Measurements from ENCODE around the gene VWC2L. TPM values are rescaled to one million over a fixed set of nuclear protein-coding genes. Genes with fewer than 3 reads are reported as not detected.
A peak's percentile ranks its signal among the peaks of the same experiment; 100 is the strongest.

VWC2L gene
- total RNA-seq: not detected
- not detected for polyA plus RNA-seq
- total RNA-seq: not detected

DNA sequence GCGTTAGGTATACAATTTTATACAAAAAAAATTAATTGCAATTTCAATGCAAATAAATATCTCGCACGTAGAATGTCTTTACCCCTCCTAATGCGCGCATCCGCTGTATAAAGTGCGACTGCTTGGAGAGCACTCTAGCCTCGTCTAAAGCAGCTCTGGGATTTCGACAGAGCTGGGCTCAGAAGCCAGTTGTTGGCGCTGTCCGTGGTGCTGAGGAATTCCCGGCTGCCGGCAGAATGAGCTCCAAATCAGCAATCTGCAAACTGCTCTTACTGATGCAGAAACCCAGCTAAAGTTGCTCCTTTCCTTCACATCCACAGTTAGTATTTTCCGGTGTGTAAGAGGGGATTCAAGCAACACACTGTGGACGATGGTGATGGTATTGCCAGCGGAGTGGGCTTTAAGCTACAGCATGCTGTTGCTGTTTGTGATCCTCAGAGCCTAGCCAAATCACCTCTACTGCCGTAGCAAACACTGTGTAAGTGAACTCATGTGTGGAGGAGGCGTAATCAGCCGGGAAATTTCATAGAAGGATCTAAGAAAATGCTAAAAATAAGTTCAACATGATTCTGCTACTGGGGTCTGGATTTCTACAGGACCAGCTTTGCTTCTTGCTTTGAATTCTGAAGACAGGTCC, at the start of gene VWC2L:
TSS of gene VWC2L (plus strand) at position 137 of the 637 bp plus-strand sequence. CDS start 3,140 bp downstream, outside the sequence.
- no peaks in the 10 kb centered on the region for H3K27me3 Mint-ChIP-seq

DNA sequence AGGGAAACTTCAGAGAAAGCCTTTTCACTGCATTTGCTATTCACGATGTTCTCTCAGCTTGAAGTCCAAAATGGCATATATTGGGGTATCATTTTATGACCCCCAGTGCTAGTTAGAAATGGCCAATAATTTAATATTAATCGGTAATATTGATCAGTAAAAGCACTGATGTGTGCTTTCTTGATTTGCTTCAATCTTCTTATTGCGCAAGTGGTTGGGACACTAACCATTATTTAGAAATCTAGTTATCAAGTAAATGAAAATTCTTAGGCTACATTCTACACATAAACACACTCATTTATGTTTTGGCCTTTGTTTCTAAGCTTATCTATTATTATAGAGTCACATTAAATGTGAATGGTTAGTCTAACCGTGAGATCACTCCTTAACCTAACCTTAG, 49.7 kb upstream of the VWC2L start:
- Histone ChIP-seq H3K9me3 (ENCODE audit: control insufficient read depth in 2 of 3, low read length in 3 of 3) (no peaks in the 10 kb centered on the region), H3K27me3 (ENCODE audit: control insufficient read depth in 2 of 2, insufficient read depth in 2 of 2, low read length in 2 of 2) (no peaks in the 10 kb centered on the region), H3K27ac (ENCODE audit: low read depth, low read length) (no peak overlapping the region), H3K4me3 (ENCODE audit: low read length) (no peak overlapping the region), H3K36me3 (ENCODE audit: control insufficient read depth in 2 of 3, insufficient read depth in 3 of 3, low read length in 3 of 3) (no peaks in the 10 kb centered on the region), H3K4me1 (ENCODE audit: control insufficient read depth in 2 of 2, insufficient read depth in 2 of 2, low read length in 2 of 2) (no peaks in the 10 kb centered on the region)
- no peaks in the 10 kb centered on the region for H3K4me1 Mint-ChIP-seq
- DNase-seq (no peak), ATAC-seq (no peak)
- no peaks in the 10 kb centered on the region for H3K36me3 Mint-ChIP-seq
- CTCF ChIA-PET: no interaction called here
- H3K27ac Mint-ChIP-seq: no peak overlapping the region
- POLR2A ChIA-PET: no interaction called here
- H3K4me3 Mint-ChIP-seq: no peak overlapping the region
- H3K27me3 Mint-ChIP-seq: peaks cover 0 to 6% (median 0%) of the 10 kb centered on the region in 5 donors
- H3K9me3 Mint-ChIP-seq: peaks cover 0 to 18% (median 9%) of the 10 kb centered on the region in 11 donors
- intact Hi-C loops (cut with micrococcal nuclease): no loop called here

More for the DNA sequence above, at the start of gene VWC2L:
- H3K4me1 ChIP-seq (ENCODE audit: control insufficient read depth in 2 of 2, insufficient read depth in 2 of 2, low read length in 2 of 2): no peaks in the 10 kb centered on the region
- intact Hi-C loops (cut with micrococcal nuclease): no loop called here
- H3K9me3 ChIP-seq (ENCODE audit: control insufficient read depth in 2 of 3, low read length in 3 of 3): no peaks in the 10 kb centered on the region
- DNase-seq (peak in 3 of 9 donors; percentile 4 to 30 (median 9)), ATAC-seq (no peak)
- no peak within 1 kb of the TSS for H3K4me3 Mint-ChIP-seq
- H3K4me1 Mint-ChIP-seq: no peaks in the 10 kb centered on the region
- H3K27ac ChIP-seq (ENCODE audit: low read depth, low read length): no peak within 1 kb of the TSS
- CTCF ChIA-PET: no interaction called here
- H3K4me3 ChIP-seq (ENCODE audit: low read length): no peak within 1 kb of the TSS
- H3K27me3 ChIP-seq (ENCODE audit: control insufficient read depth in 2 of 2, insufficient read depth in 2 of 2, low read length in 2 of 2): no peaks in the 10 kb centered on the region
- no peaks in the 10 kb centered on the region for H3K36me3 ChIP-seq (ENCODE audit: control insufficient read depth in 2 of 3, insufficient read depth in 3 of 3, low read length in 3 of 3)
- POLR2A ChIA-PET: no interaction called here
- peaks cover 0 to 8% (median 0%) of the 10 kb centered on the region in 11 donors for H3K9me3 Mint-ChIP-seq
- no peak within 1 kb of the TSS for H3K27ac Mint-ChIP-seq
- H3K36me3 Mint-ChIP-seq: no peaks in the 10 kb centered on the region

DNA sequence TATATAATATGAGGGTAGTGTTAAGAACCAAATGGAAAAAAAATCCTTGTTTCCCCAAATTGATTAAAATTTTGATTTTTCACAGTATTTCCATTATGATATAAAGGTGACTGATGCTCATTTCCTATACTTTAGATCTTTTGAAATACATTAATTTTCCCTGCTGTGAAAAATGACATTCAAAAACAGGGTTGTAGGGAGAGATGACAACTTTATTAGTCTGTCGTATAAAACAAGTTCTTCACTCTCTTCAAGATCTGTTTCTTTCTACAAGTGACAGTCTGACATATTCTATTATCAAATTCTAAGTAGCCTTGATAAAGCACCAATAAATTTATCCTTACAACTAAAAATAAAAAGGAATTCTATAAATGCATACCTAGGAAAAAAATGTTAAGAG, 45.3 kb upstream of the VWC2L start:
- H3K9me3 Mint-ChIP-seq: peaks cover 0 to 5% (median 0%) of the 10 kb centered on the region in 11 donors
- CTCF ChIA-PET: no interaction called here
- peaks cover 0 to 6% (median 0%) of the 10 kb centered on the region in 5 donors for H3K27me3 Mint-ChIP-seq
- H3K36me3 ChIP-seq (ENCODE audit: control insufficient read depth in 2 of 3, insufficient read depth in 3 of 3, low read length in 3 of 3): no peaks in the 10 kb centered on the region
- H3K36me3 Mint-ChIP-seq: no peaks in the 10 kb centered on the region
- no peak overlapping the region for H3K27ac Mint-ChIP-seq
- DNase-seq (no peak), ATAC-seq (no peak)
- intact Hi-C loops (cut with micrococcal nuclease): no loop called here
- H3K4me1 ChIP-seq (ENCODE audit: control insufficient read depth in 2 of 2, insufficient read depth in 2 of 2, low read length in 2 of 2): no peaks in the 10 kb centered on the region
- no peak overlapping the region for H3K4me3 ChIP-seq (ENCODE audit: low read length)
- no peaks in the 10 kb centered on the region for H3K27me3 ChIP-seq (ENCODE audit: control insufficient read depth in 2 of 2, insufficient read depth in 2 of 2, low read length in 2 of 2)
- no peak overlapping the region for H3K27ac ChIP-seq (ENCODE audit: low read depth, low read length)
- no peaks in the 10 kb centered on the region for H3K4me1 Mint-ChIP-seq
- POLR2A ChIA-PET: no interaction called here
- H3K9me3 ChIP-seq (ENCODE audit: control insufficient read depth in 2 of 3, low read length in 3 of 3): no peaks in the 10 kb centered on the region
- no peak overlapping the region for H3K4me3 Mint-ChIP-seq

DNA sequence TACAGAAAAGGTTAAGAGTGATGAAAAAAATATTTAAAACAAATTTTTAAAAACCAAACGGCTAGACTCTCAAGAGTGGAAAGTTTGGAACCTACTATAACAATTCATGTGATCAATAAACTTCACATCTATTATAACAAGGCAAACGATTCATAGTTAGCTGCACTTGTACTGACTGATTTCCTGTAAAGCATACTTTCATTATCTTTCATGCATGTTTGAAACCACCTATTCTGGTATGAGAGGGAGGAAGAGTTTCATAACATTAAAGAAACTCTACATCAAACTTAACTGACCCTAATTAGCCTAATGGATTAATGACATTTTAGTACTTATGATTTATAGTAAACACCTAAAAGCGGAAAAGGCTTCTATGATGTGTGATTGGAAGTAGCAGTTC, 43.7 kb upstream of the VWC2L start:
- POLR2A ChIA-PET: no interaction called here
- no peaks in the 10 kb centered on the region for H3K9me3 Mint-ChIP-seq

GRCh38 chr2:214376618-214377285, 34.1 kb upstream of the VWC2L start:
- H3K36me3 Mint-ChIP-seq: no peaks in the 10 kb centered on the region
- no peaks in the 10 kb centered on the region for H3K4me1 Mint-ChIP-seq
- H3K4me1 ChIP-seq (ENCODE audit: control insufficient read depth in 2 of 2, insufficient read depth in 2 of 2, low read length in 2 of 2): no peaks in the 10 kb centered on the region
- ATAC-seq (no peak), DNase-seq (no peak)
- intact Hi-C loops (cut with micrococcal nuclease): no loop called here
- no peaks in the 10 kb centered on the region for H3K9me3 ChIP-seq (ENCODE audit: control insufficient read depth in 2 of 3, low read length in 3 of 3)
- no peak overlapping the region for H3K4me3 Mint-ChIP-seq
- no peak overlapping the region for H3K27ac Mint-ChIP-seq
- POLR2A ChIA-PET: no interaction called here
- H3K27me3 ChIP-seq (ENCODE audit: control insufficient read depth in 2 of 2, insufficient read depth in 2 of 2, low read length in 2 of 2): no peaks in the 10 kb centered on the region
- H3K9me3 Mint-ChIP-seq: peaks cover 0 to 6% (median 0%) of the 10 kb centered on the region in 11 donors
- no peak overlapping the region for H3K4me3 ChIP-seq (ENCODE audit: low read length)
- CTCF ChIA-PET: no interaction called here
- H3K27ac ChIP-seq (ENCODE audit: low read depth, low read length): no peak overlapping the region
- H3K36me3 ChIP-seq (ENCODE audit: control insufficient read depth in 2 of 3, insufficient read depth in 3 of 3, low read length in 3 of 3): no peaks in the 10 kb centered on the region
- peaks cover 0 to 4% (median 0%) of the 10 kb centered on the region in 5 donors for H3K27me3 Mint-ChIP-seq

More for the DNA sequence above, 43.7 kb upstream of the VWC2L start:
- no peak overlapping the region for H3K4me3 ChIP-seq (ENCODE audit: low read length)
- CTCF ChIA-PET: no interaction called here
- H3K9me3 ChIP-seq (ENCODE audit: control insufficient read depth in 2 of 3, low read length in 3 of 3): no peaks in the 10 kb centered on the region
- DNase-seq (no peak), ATAC-seq (no peak)
- Mint-ChIP-seq H3K4me3 (no peak overlapping the region), H3K27ac (no peak overlapping the region), H3K4me1 (no peaks in the 10 kb centered on the region), H3K27me3 (peaks cover 0 to 7% (median 3%) of the 10 kb centered on the region in 5 donors), H3K36me3 (no peaks in the 10 kb centered on the region)
- no peaks in the 10 kb centered on the region for H3K27me3 ChIP-seq (ENCODE audit: control insufficient read depth in 2 of 2, insufficient read depth in 2 of 2, low read length in 2 of 2)
- intact Hi-C loops (cut with micrococcal nuclease): no loop called here
- H3K36me3 ChIP-seq (ENCODE audit: control insufficient read depth in 2 of 3, insufficient read depth in 3 of 3, low read length in 3 of 3): no peaks in the 10 kb centered on the region
- no peak overlapping the region for H3K27ac ChIP-seq (ENCODE audit: low read depth, low read length)
- no peaks in the 10 kb centered on the region for H3K4me1 ChIP-seq (ENCODE audit: control insufficient read depth in 2 of 2, insufficient read depth in 2 of 2, low read length in 2 of 2)

- peaks cover 0 to 6% (median 0%) of the 10 kb centered on the region in 11 donors for H3K9me3 Mint-ChIP-seq
- H3K4me1 ChIP-seq (ENCODE audit: control insufficient read depth in 2 of 2, insufficient read depth in 2 of 2, low read length in 2 of 2): no peaks in the 10 kb centered on the region
- H3K27me3 Mint-ChIP-seq: no peaks in the 10 kb centered on the region
- ChIA-PET CTCF (no interaction called here), POLR2A (no interaction called here)
- intact Hi-C loops (cut with micrococcal nuclease): no loop called here
- no peaks in the 10 kb centered on the region for H3K27me3 ChIP-seq (ENCODE audit: control insufficient read depth in 2 of 2, insufficient read depth in 2 of 2, low read length in 2 of 2)
- no peaks in the 10 kb centered on the region for H3K9me3 ChIP-seq (ENCODE audit: control insufficient read depth in 2 of 3, low read length in 3 of 3)
- H3K36me3 ChIP-seq (ENCODE audit: control insufficient read depth in 2 of 3, insufficient read depth in 3 of 3, low read length in 3 of 3): no peaks in the 10 kb centered on the region
- no peak overlapping the region for H3K27ac Mint-ChIP-seq
- no peak overlapping the region for H3K4me3 ChIP-seq (ENCODE audit: low read length)
- no peak overlapping the region for H3K27ac ChIP-seq (ENCODE audit: low read depth, low read length)
- H3K36me3 Mint-ChIP-seq: no peaks in the 10 kb centered on the region
- no peak overlapping the region for H3K4me3 Mint-ChIP-seq
- H3K4me1 Mint-ChIP-seq: no peaks in the 10 kb centered on the region
- no peak for DNase-seq
- ATAC-seq: no peak
Observed at GRCh38 chr2:214377286-214377624, 33.6 kb upstream of the VWC2L start.

Measured in naive thymus-derived CD4-positive, alpha-beta T cell (primary cell).